ENCODE results near the gene CFAP210.

DNA sequence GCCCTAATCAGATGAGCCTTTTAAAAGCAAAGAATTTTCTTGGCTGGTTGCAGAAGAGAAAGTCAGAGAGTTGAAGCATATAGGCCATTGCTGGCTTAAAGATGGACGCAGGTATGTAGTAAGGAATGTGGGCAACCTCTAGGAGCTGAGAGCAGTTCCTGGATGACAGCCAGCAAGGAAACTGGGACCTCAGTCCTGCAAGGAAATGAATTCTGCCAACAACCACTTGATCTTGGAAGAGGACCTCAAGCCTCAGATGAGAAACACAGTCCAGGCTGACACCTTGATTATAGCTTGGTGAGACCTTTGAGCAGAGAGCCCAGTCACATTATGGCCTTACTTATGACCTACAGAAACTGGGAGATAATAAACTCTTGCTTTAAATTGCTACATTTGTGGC lies 15.8 kb upstream of the CFAP210 start:
- TF ChIP-seq POLR2A (IDR thresholded peaks at IDR 0.05; ENCODE audit: low read depth, low read length) (no peak), TAF1 (IDR thresholded peaks at IDR 0.05; ENCODE audit: borderline replicate concordance, low read depth, low read length) (no peak)
